ENCODE results near the gene ULK4.

ULK4 gene

GRCh38 chr3:41364736-41365135 lies 597.2 kb downstream of the ULK4 start:
- no peaks in the 10 kb centered on the region for H3K9me3 ChIP-seq (ENCODE audit: control insufficient read depth in 2 of 2, low read length in 2 of 2)
- H3K27me3 ChIP-seq (ENCODE audit: control insufficient read depth in 1 of 2, insufficient read depth in 2 of 2, low read length in 2 of 2), result no peaks in the 10 kb centered on the region
- H3K4me1 ChIP-seq (ENCODE audit: control insufficient read depth, insufficient read depth, low read length), result peaks cover 9% of the 10 kb centered on the region
- no peak overlapping the region for H3K27ac ChIP-seq (ENCODE audit: low read length)
- H3K4me3 ChIP-seq (ENCODE audit: low read length in 2 of 2), result no peak overlapping the region
- H3K9ac ChIP-seq (ENCODE audit: low read length in 2 of 2), result no peak overlapping the region
- no peaks in the 10 kb centered on the region for H3K36me3 ChIP-seq (ENCODE audit: control insufficient read depth in 2 of 2, insufficient read depth in 2 of 2, low read length in 2 of 2)

- peaks cover 9% of the 10 kb centered on the region for H3K4me1 ChIP-seq (ENCODE audit: control insufficient read depth, insufficient read depth, low read length)
- H3K4me3 ChIP-seq (ENCODE audit: low read length in 2 of 2), result no peak overlapping the region
- no peaks in the 10 kb centered on the region for H3K9me3 ChIP-seq (ENCODE audit: control insufficient read depth in 2 of 2, low read length in 2 of 2)
- H3K9ac ChIP-seq (ENCODE audit: low read length in 2 of 2), result no peak overlapping the region
- no peaks in the 10 kb centered on the region for H3K27me3 ChIP-seq (ENCODE audit: control insufficient read depth in 1 of 2, insufficient read depth in 2 of 2, low read length in 2 of 2)
- H3K36me3 ChIP-seq (ENCODE audit: control insufficient read depth in 2 of 2, insufficient read depth in 2 of 2, low read length in 2 of 2), result no peaks in the 10 kb centered on the region
- no peak overlapping the region for H3K27ac ChIP-seq (ENCODE audit: low read length)
Observed at GRCh38 chr3:41363830-41364523, 597.9 kb downstream of the ULK4 start.

- Histone ChIP-seq H3K4me1 (ENCODE audit: control insufficient read depth, insufficient read depth, low read length) (peaks cover 9% of the 10 kb centered on the region), H3K27me3 (ENCODE audit: control insufficient read depth in 1 of 2, insufficient read depth in 2 of 2, low read length in 2 of 2) (no peaks in the 10 kb centered on the region), H3K27ac (ENCODE audit: low read length) (no peak overlapping the region), H3K9me3 (ENCODE audit: control insufficient read depth in 2 of 2, low read length in 2 of 2) (no peaks in the 10 kb centered on the region), H3K36me3 (ENCODE audit: control insufficient read depth in 2 of 2, insufficient read depth in 2 of 2, low read length in 2 of 2) (no peaks in the 10 kb centered on the region), H3K4me3 (ENCODE audit: low read length in 2 of 2) (no peak overlapping the region), H3K9ac (ENCODE audit: low read length in 2 of 2) (no peak overlapping the region)
Observed at GRCh38 chr3:41362638-41363559, 599.0 kb downstream of the ULK4 start.

- Histone ChIP-seq H3K27me3 (ENCODE audit: control insufficient read depth in 1 of 2, insufficient read depth in 2 of 2, low read length in 2 of 2) (no peaks in the 10 kb centered on the region), H3K27ac (ENCODE audit: low read length) (no peak overlapping the region), H3K9me3 (ENCODE audit: control insufficient read depth in 2 of 2, low read length in 2 of 2) (no peaks in the 10 kb centered on the region), H3K4me3 (ENCODE audit: low read length in 2 of 2) (no peak overlapping the region), H3K9ac (ENCODE audit: low read length in 2 of 2) (no peak overlapping the region), H3K4me1 (ENCODE audit: control insufficient read depth, insufficient read depth, low read length) (no peaks in the 10 kb centered on the region), H3K36me3 (ENCODE audit: control insufficient read depth in 2 of 2, insufficient read depth in 2 of 2, low read length in 2 of 2) (no peaks in the 10 kb centered on the region)
Observed at GRCh38 chr3:41357271-41357670, 604.6 kb downstream of the ULK4 start.

GRCh38 chr3:41356775-41357174 lies 605.1 kb downstream of the ULK4 start:
- no peaks in the 10 kb centered on the region for H3K9me3 ChIP-seq (ENCODE audit: control insufficient read depth in 2 of 2, low read length in 2 of 2)

GRCh38 chr3:41352510-41352909 lies 609.4 kb downstream of the ULK4 start:
- H3K27me3 ChIP-seq (ENCODE audit: control insufficient read depth in 1 of 2, insufficient read depth in 2 of 2, low read length in 2 of 2), result no peaks in the 10 kb centered on the region
- H3K36me3 ChIP-seq (ENCODE audit: control insufficient read depth in 2 of 2, insufficient read depth in 2 of 2, low read length in 2 of 2), result no peaks in the 10 kb centered on the region
- no peaks in the 10 kb centered on the region for H3K4me1 ChIP-seq (ENCODE audit: control insufficient read depth, insufficient read depth, low read length)
- H3K9ac ChIP-seq (ENCODE audit: low read length in 2 of 2), result no peak overlapping the region
- no peaks in the 10 kb centered on the region for H3K9me3 ChIP-seq (ENCODE audit: control insufficient read depth in 2 of 2, low read length in 2 of 2)
- no peak overlapping the region for H3K4me3 ChIP-seq (ENCODE audit: low read length in 2 of 2)
- no peak overlapping the region for H3K27ac ChIP-seq (ENCODE audit: low read length)

More at GRCh38 chr3:41356775-41357174, 605.1 kb downstream of the ULK4 start:
- Histone ChIP-seq H3K4me1 (ENCODE audit: control insufficient read depth, insufficient read depth, low read length) (no peaks in the 10 kb centered on the region), H3K36me3 (ENCODE audit: control insufficient read depth in 2 of 2, insufficient read depth in 2 of 2, low read length in 2 of 2) (no peaks in the 10 kb centered on the region), H3K27ac (ENCODE audit: low read length) (no peak overlapping the region), H3K27me3 (ENCODE audit: control insufficient read depth in 1 of 2, insufficient read depth in 2 of 2, low read length in 2 of 2) (no peaks in the 10 kb centered on the region), H3K4me3 (ENCODE audit: low read length in 2 of 2) (no peak overlapping the region), H3K9ac (ENCODE audit: low read length in 2 of 2) (no peak overlapping the region)

GRCh38 chr3:41350441-41350840 lies 611.5 kb downstream of the ULK4 start:
- Histone ChIP-seq H3K36me3 (ENCODE audit: control insufficient read depth in 2 of 2, insufficient read depth in 2 of 2, low read length in 2 of 2) (no peaks in the 10 kb centered on the region), H3K9ac (ENCODE audit: low read length in 2 of 2) (no peak overlapping the region), H3K27ac (ENCODE audit: low read length) (no peak overlapping the region), H3K27me3 (ENCODE audit: control insufficient read depth in 1 of 2, insufficient read depth in 2 of 2, low read length in 2 of 2) (no peaks in the 10 kb centered on the region), H3K9me3 (ENCODE audit: control insufficient read depth in 2 of 2, low read length in 2 of 2) (no peaks in the 10 kb centered on the region), H3K4me3 (ENCODE audit: low read length in 2 of 2) (no peak overlapping the region), H3K4me1 (ENCODE audit: control insufficient read depth, insufficient read depth, low read length) (no peaks in the 10 kb centered on the region)

GRCh38 chr3:41348401-41348800 lies 613.5 kb downstream of the ULK4 start:
- no peaks in the 10 kb centered on the region for H3K27me3 ChIP-seq (ENCODE audit: control insufficient read depth in 1 of 2, insufficient read depth in 2 of 2, low read length in 2 of 2)
- no peaks in the 10 kb centered on the region for H3K4me1 ChIP-seq (ENCODE audit: control insufficient read depth, insufficient read depth, low read length)
- H3K27ac ChIP-seq (ENCODE audit: low read length), result no peak overlapping the region
- no peaks in the 10 kb centered on the region for H3K9me3 ChIP-seq (ENCODE audit: control insufficient read depth in 2 of 2, low read length in 2 of 2)
- no peaks in the 10 kb centered on the region for H3K36me3 ChIP-seq (ENCODE audit: control insufficient read depth in 2 of 2, insufficient read depth in 2 of 2, low read length in 2 of 2)
- no peak overlapping the region for H3K9ac ChIP-seq (ENCODE audit: low read length in 2 of 2)
- no peak overlapping the region for H3K4me3 ChIP-seq (ENCODE audit: low read length in 2 of 2)

GRCh38 chr3:41346698-41347270 lies 615.1 kb downstream of the ULK4 start:
- Histone ChIP-seq H3K27me3 (ENCODE audit: control insufficient read depth in 1 of 2, insufficient read depth in 2 of 2, low read length in 2 of 2) (no peaks in the 10 kb centered on the region), H3K27ac (ENCODE audit: low read length) (no peak overlapping the region)

GRCh38 chr3:41345788-41346187 lies 616.1 kb downstream of the ULK4 start:
- no peak overlapping the region for H3K27ac ChIP-seq (ENCODE audit: low read length)
- no peak overlapping the region for H3K4me3 ChIP-seq (ENCODE audit: low read length in 2 of 2)
- no peaks in the 10 kb centered on the region for H3K36me3 ChIP-seq (ENCODE audit: control insufficient read depth in 2 of 2, insufficient read depth in 2 of 2, low read length in 2 of 2)
- no peaks in the 10 kb centered on the region for H3K4me1 ChIP-seq (ENCODE audit: control insufficient read depth, insufficient read depth, low read length)
- no peak overlapping the region for H3K9ac ChIP-seq (ENCODE audit: low read length in 2 of 2)
- no peaks in the 10 kb centered on the region for H3K9me3 ChIP-seq (ENCODE audit: control insufficient read depth in 2 of 2, low read length in 2 of 2)
- no peaks in the 10 kb centered on the region for H3K27me3 ChIP-seq (ENCODE audit: control insufficient read depth in 1 of 2, insufficient read depth in 2 of 2, low read length in 2 of 2)

More at GRCh38 chr3:41346698-41347270, 615.1 kb downstream of the ULK4 start:
- no peaks in the 10 kb centered on the region for H3K4me1 ChIP-seq (ENCODE audit: control insufficient read depth, insufficient read depth, low read length)
- no peaks in the 10 kb centered on the region for H3K36me3 ChIP-seq (ENCODE audit: control insufficient read depth in 2 of 2, insufficient read depth in 2 of 2, low read length in 2 of 2)
- H3K9ac ChIP-seq (ENCODE audit: low read length in 2 of 2), result no peak overlapping the region
- no peaks in the 10 kb centered on the region for H3K9me3 ChIP-seq (ENCODE audit: control insufficient read depth in 2 of 2, low read length in 2 of 2)
- no peak overlapping the region for H3K4me3 ChIP-seq (ENCODE audit: low read length in 2 of 2)

All from stomach smooth muscle (tissue), 2 donors.